ENCODE data around the gene KIAA1210.

GRCh38 chrX:119042996-119043395, 84.6 kb downstream of the KIAA1210 start:
- TF ChIP-seq EZH2 (IDR thresholded peaks at IDR 0.05; ENCODE audit: borderline replicate concordance, low read depth, low read length, poor library complexity, severe bottlenecking) (no peak), CTCF (conservative IDR thresholded peaks at IDR 0.05; ENCODE audit: low read depth, low read length) (no peak)

Data from A673 (cell line).